Measurements from ENCODE around the gene SMIM31. TPM values are rescaled to one million over a fixed set of nuclear protein-coding genes. Genes with fewer than 3 reads are reported as not detected.

SMIM31 gene
- total RNA-seq, result not detected

GRCh38 chr4:164753873-164754488, at the start of gene SMIM31:
Gene SMIM31, plus strand, starts transcription at chr4:164754131. Its CDS starts 16,313 bp downstream, at chr4:164770444.
- peaks cover 4% of the 10 kb centered on the region for H3K9me3 Mint-ChIP-seq
- H3K27me3 Mint-ChIP-seq, result peaks cover 7% of the 10 kb centered on the region
- no peak within 1 kb of the TSS for H3K27ac Mint-ChIP-seq
- no peak for ATAC-seq (replicated peaks)
- H3K4me3 Mint-ChIP-seq, result no peak within 1 kb of the TSS
- H3K36me3 Mint-ChIP-seq (ENCODE audit: low read depth), result no peaks in the 10 kb centered on the region
- no peaks in the 10 kb centered on the region for H3K4me1 Mint-ChIP-seq

- Mint-ChIP-seq H3K4me3 (no peak overlapping the region), H3K9me3 (no peaks in the 10 kb centered on the region), H3K4me1 (no peaks in the 10 kb centered on the region), H3K36me3 (ENCODE audit: low read depth) (no peaks in the 10 kb centered on the region), H3K27me3 (no peaks in the 10 kb centered on the region), H3K27ac (no peak overlapping the region)
- no peak for ATAC-seq (replicated peaks)
These were observed 47.3 kb upstream of the SMIM31 start for GRCh38 chr4:164706675-164707074.

GRCh38 chr4:164716901-164717300, 37.0 kb upstream of the SMIM31 start:
- H3K4me3 Mint-ChIP-seq, result no peak overlapping the region
- ATAC-seq (replicated peaks), result no peak
- no peaks in the 10 kb centered on the region for H3K9me3 Mint-ChIP-seq
- no peaks in the 10 kb centered on the region for H3K4me1 Mint-ChIP-seq
- no peak overlapping the region for H3K27ac Mint-ChIP-seq
- H3K36me3 Mint-ChIP-seq (ENCODE audit: low read depth), result no peaks in the 10 kb centered on the region
- H3K27me3 Mint-ChIP-seq, result peaks cover 10% of the 10 kb centered on the region

- no peak for ATAC-seq (replicated peaks)
- H3K27me3 Mint-ChIP-seq, result peaks cover 10% of the 10 kb centered on the region
- H3K9me3 Mint-ChIP-seq, result no peaks in the 10 kb centered on the region
- no peak overlapping the region for H3K27ac Mint-ChIP-seq
- H3K4me3 Mint-ChIP-seq, result no peak overlapping the region
- H3K36me3 Mint-ChIP-seq (ENCODE audit: low read depth), result no peaks in the 10 kb centered on the region
- no peaks in the 10 kb centered on the region for H3K4me1 Mint-ChIP-seq
These were observed 35.1 kb upstream of the SMIM31 start for GRCh38 chr4:164718827-164719226.

- Mint-ChIP-seq H3K36me3 (ENCODE audit: low read depth) (no peaks in the 10 kb centered on the region), H3K9me3 (no peaks in the 10 kb centered on the region), H3K4me3 (no peak overlapping the region), H3K27me3 (peaks cover 10% of the 10 kb centered on the region), H3K27ac (no peak overlapping the region), H3K4me1 (no peaks in the 10 kb centered on the region)
- ATAC-seq (replicated peaks), result no peak
These were observed 28.9 kb upstream of the SMIM31 start for GRCh38 chr4:164725066-164725465.

GRCh38 chr4:164730705-164731393, 23.1 kb upstream of the SMIM31 start:
- no peak overlapping the region for H3K4me3 Mint-ChIP-seq
- H3K4me1 Mint-ChIP-seq, result no peaks in the 10 kb centered on the region
- no peaks in the 10 kb centered on the region for H3K9me3 Mint-ChIP-seq
- no peaks in the 10 kb centered on the region for H3K36me3 Mint-ChIP-seq (ENCODE audit: low read depth)
- no peak overlapping the region for H3K27ac Mint-ChIP-seq
- H3K27me3 Mint-ChIP-seq, result peaks cover 12% of the 10 kb centered on the region
- no peak for ATAC-seq (replicated peaks)

- Mint-ChIP-seq H3K36me3 (ENCODE audit: low read depth) (no peaks in the 10 kb centered on the region), H3K27ac (no peak overlapping the region), H3K4me3 (no peak overlapping the region), H3K4me1 (no peaks in the 10 kb centered on the region), H3K9me3 (no peaks in the 10 kb centered on the region), H3K27me3 (peaks cover 12% of the 10 kb centered on the region)
- ATAC-seq (replicated peaks), result no peak
These were observed 22.0 kb upstream of the SMIM31 start for GRCh38 chr4:164731827-164732474.

- no peaks in the 10 kb centered on the region for H3K36me3 Mint-ChIP-seq (ENCODE audit: low read depth)
- peaks cover 11% of the 10 kb centered on the region for H3K27me3 Mint-ChIP-seq
- H3K27ac Mint-ChIP-seq, result no peak overlapping the region
- H3K4me1 Mint-ChIP-seq, result no peaks in the 10 kb centered on the region
- no peak for ATAC-seq (replicated peaks)
- H3K4me3 Mint-ChIP-seq, result no peak overlapping the region
- no peaks in the 10 kb centered on the region for H3K9me3 Mint-ChIP-seq
These were observed 19.4 kb upstream of the SMIM31 start for GRCh38 chr4:164734484-164734883.

- no peak overlapping the region for H3K4me3 Mint-ChIP-seq
- H3K27me3 Mint-ChIP-seq, result peaks cover 18% of the 10 kb centered on the region
These were observed 5.6 kb upstream of the SMIM31 start for GRCh38 chr4:164748375-164748774.

GRCh38 chr4:164755432-164755831, 1.5 kb downstream of the SMIM31 start:
- Mint-ChIP-seq H3K4me3 (no peak overlapping the region), H3K27ac (no peak overlapping the region), H3K4me1 (no peaks in the 10 kb centered on the region), H3K27me3 (peaks cover 15% of the 10 kb centered on the region), H3K36me3 (ENCODE audit: low read depth) (no peaks in the 10 kb centered on the region), H3K9me3 (peaks cover 4% of the 10 kb centered on the region)
- no peak for ATAC-seq (replicated peaks)

More at GRCh38 chr4:164748375-164748774, 5.6 kb upstream of the SMIM31 start:
- no peak for ATAC-seq (replicated peaks)
- Mint-ChIP-seq H3K27ac (no peak overlapping the region), H3K9me3 (peaks cover 7% of the 10 kb centered on the region), H3K36me3 (ENCODE audit: low read depth) (no peaks in the 10 kb centered on the region), H3K4me1 (no peaks in the 10 kb centered on the region)

- Mint-ChIP-seq H3K27ac (no peak overlapping the region), H3K9me3 (peaks cover 4% of the 10 kb centered on the region), H3K4me1 (no peaks in the 10 kb centered on the region), H3K27me3 (peaks cover 12% of the 10 kb centered on the region), H3K4me3 (no peak overlapping the region), H3K36me3 (ENCODE audit: low read depth) (no peaks in the 10 kb centered on the region)
- ATAC-seq (replicated peaks), result no peak
These were observed 2.8 kb downstream of the SMIM31 start for GRCh38 chr4:164756686-164757085.

- H3K4me1 Mint-ChIP-seq, result no peaks in the 10 kb centered on the region
- H3K4me3 Mint-ChIP-seq, result no peak overlapping the region
- peaks cover 24% of the 10 kb centered on the region for H3K27me3 Mint-ChIP-seq
- ATAC-seq (replicated peaks), result no peak
- H3K27ac Mint-ChIP-seq, result no peak overlapping the region
- no peaks in the 10 kb centered on the region for H3K9me3 Mint-ChIP-seq
- H3K36me3 Mint-ChIP-seq (ENCODE audit: low read depth), result no peaks in the 10 kb centered on the region
These were observed 7.3 kb downstream of the SMIM31 start for GRCh38 chr4:164761241-164761640.

- H3K27ac Mint-ChIP-seq, result no peak overlapping the region
- H3K36me3 Mint-ChIP-seq (ENCODE audit: low read depth), result no peaks in the 10 kb centered on the region
- ATAC-seq (replicated peaks), result no peak
- no peaks in the 10 kb centered on the region for H3K9me3 Mint-ChIP-seq
- no peaks in the 10 kb centered on the region for H3K4me1 Mint-ChIP-seq
- no peak overlapping the region for H3K4me3 Mint-ChIP-seq
- H3K27me3 Mint-ChIP-seq, result peaks cover 27% of the 10 kb centered on the region
These were observed 7.9 kb downstream of the SMIM31 start for GRCh38 chr4:164761746-164762275.

GRCh38 chr4:164765096-164765495, 11.2 kb downstream of the SMIM31 start:
- H3K4me3 Mint-ChIP-seq, result no peak overlapping the region
- no peaks in the 10 kb centered on the region for H3K9me3 Mint-ChIP-seq
- peaks cover 28% of the 10 kb centered on the region for H3K27me3 Mint-ChIP-seq
- ATAC-seq (replicated peaks), result no peak
- no peak overlapping the region for H3K27ac Mint-ChIP-seq
- no peaks in the 10 kb centered on the region for H3K36me3 Mint-ChIP-seq (ENCODE audit: low read depth)
- no peaks in the 10 kb centered on the region for H3K4me1 Mint-ChIP-seq

- Mint-ChIP-seq H3K27ac (no peak overlapping the region), H3K27me3 (peaks cover 28% of the 10 kb centered on the region), H3K4me3 (no peak overlapping the region), H3K9me3 (no peaks in the 10 kb centered on the region), H3K4me1 (no peaks in the 10 kb centered on the region), H3K36me3 (ENCODE audit: low read depth) (no peaks in the 10 kb centered on the region)
- no peak for ATAC-seq (replicated peaks)
These were observed 11.9 kb downstream of the SMIM31 start for GRCh38 chr4:164765833-164766232.

Data from activated T-helper 17 cell treated with anti-CD3 and anti-CD28 coated beads, Interleukin-2, amount 50 U/mL, for 72 hours (primary cell).